ENCODE results near the gene OSBPL10. TPM values are rescaled to one million over a fixed set of nuclear protein-coding genes. Genes with fewer than 3 reads are reported as not detected.

OSBPL10 gene
- total RNA-seq, 1 donor from 2014 or later: 27.8 TPM

DNA sequence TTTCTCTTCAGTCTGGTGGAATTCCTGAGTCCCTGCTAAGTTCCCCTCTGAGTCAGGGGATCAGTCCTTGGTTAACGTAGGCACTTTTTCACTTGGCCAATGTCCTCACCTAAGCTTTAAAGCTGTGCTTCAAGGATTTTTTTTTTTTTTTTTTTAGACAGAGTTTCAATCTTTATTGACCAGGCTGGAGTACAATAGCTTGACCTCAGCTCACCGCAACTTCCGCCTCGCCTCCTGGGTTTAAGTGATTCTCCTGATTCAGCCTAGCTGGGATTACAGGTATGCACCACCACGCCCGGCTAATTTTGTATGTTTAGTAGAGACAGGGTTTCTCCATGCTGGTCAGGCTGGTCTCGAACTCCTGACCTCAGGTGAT lies 228.0 kb downstream of the OSBPL10 start:
- TF ChIP-seq, protein P1, sequence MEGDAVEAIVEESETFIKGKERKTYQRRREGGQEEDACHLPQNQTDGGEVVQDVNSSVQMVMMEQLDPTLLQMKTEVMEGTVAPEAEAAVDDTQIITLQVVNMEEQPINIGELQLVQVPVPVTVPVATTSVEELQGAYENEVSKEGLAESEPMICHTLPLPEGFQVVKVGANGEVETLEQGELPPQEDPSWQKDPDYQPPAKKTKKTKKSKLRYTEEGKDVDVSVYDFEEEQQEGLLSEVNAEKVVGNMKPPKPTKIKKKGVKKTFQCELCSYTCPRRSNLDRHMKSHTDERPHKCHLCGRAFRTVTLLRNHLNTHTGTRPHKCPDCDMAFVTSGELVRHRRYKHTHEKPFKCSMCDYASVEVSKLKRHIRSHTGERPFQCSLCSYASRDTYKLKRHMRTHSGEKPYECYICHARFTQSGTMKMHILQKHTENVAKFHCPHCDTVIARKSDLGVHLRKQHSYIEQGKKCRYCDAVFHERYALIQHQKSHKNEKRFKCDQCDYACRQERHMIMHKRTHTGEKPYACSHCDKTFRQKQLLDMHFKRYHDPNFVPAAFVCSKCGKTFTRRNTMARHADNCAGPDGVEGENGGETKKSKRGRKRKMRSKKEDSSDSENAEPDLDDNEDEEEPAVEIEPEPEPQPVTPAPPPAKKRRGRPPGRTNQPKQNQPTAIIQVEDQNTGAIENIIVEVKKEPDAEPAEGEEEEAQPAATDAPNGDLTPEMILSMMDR (IDR thresholded peaks at IDR 0.05; ENCODE audit: unreplicated experiment): no peak
- Mint-ChIP-seq H3K36me3 (peaks cover 6% of the 10 kb centered on the region), H3K4me3 (no peak overlapping the region), H3K27ac (no peak overlapping the region), H3K9me3 (peaks cover 7% of the 10 kb centered on the region), H3K27me3 (ENCODE audit: low read depth) (no peaks in the 10 kb centered on the region), H3K4me1 (peaks cover 66% of the 10 kb centered on the region)
- no peak for DNase-seq (ENCODE audit: low spot score in 2 of 2, unreplicated experiment in 2 of 2)

DNA sequence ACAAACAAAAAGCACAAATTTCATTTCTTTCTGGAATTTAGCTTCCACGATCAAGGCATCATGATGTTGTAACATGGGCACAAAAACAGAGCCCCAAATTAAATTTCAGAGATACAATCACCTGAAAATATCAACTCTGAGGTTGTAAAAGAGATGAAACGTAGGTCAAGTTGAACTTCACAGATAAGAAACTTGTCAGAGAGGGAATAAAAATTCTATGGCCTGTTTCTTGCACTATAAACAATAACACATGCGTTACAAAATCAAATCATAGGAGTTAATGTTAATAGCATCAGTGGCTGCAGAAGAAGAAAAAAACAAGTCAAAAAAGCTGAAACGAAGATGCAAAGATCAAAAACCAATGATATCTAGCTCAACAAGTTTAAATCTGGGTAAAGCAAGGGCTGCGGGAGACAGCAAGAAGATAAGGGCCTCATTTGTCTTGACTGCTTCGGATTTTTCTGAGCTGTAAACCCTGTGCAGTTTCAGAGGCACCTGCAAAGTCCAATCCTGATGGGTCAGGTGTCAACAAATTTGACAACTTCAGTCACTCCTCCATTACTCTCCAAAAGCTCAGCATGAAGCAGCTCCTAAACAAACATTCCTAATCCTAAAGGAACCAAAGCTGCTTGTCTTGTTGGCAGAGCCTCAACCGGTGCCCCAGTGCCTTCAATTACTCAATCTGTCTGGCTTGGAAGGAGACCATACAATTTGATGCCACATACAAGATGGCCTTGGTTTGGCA lies 228.6 kb downstream of the OSBPL10 start:
- peaks cover 68% of the 10 kb centered on the region for H3K4me1 Mint-ChIP-seq
- DNase-seq (ENCODE audit: low spot score in 2 of 2, unreplicated experiment in 2 of 2): no peak
- H3K27me3 Mint-ChIP-seq (ENCODE audit: low read depth): no peaks in the 10 kb centered on the region
- H3K36me3 Mint-ChIP-seq: peaks cover under 1% of the 10 kb centered on the region
- H3K9me3 Mint-ChIP-seq: peaks cover 2% of the 10 kb centered on the region
- TF ChIP-seq, protein P1 (IDR thresholded peaks at IDR 0.05; ENCODE audit: unreplicated experiment): no peak
- no peak overlapping the region for H3K4me3 Mint-ChIP-seq
- H3K27ac Mint-ChIP-seq: peak overlapping the region; percentile 68

DNA sequence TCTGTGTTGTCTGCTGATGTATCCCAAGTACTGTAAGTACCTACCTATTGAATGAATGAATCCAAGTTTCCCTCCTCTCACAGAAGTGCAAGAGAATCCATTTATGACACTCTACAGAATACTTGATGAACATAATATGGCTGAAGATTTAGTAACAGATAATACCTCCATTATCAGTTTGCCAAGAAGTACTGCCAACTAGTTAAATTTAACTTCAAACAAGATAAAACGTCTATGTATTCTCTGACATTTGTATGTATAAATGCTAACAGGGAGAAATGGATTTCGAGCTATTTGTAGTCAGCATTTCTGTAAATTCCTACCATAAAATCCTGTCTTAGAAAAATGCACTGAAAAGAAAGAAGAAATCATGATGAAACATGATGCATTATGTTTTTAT lies 230.7 kb downstream of the OSBPL10 start:
- TF ChIP-seq, protein P1 (IDR thresholded peaks at IDR 0.05; ENCODE audit: unreplicated experiment): no peak
- DNase-seq (ENCODE audit: low spot score in 2 of 2, unreplicated experiment in 2 of 2): no peak
- H3K27ac Mint-ChIP-seq: no peak overlapping the region
- no peaks in the 10 kb centered on the region for H3K9me3 Mint-ChIP-seq
- H3K4me1 Mint-ChIP-seq: peaks cover 66% of the 10 kb centered on the region
- H3K27me3 Mint-ChIP-seq (ENCODE audit: low read depth): no peaks in the 10 kb centered on the region
- no peaks in the 10 kb centered on the region for H3K36me3 Mint-ChIP-seq
- H3K4me3 Mint-ChIP-seq: no peak overlapping the region

DNA sequence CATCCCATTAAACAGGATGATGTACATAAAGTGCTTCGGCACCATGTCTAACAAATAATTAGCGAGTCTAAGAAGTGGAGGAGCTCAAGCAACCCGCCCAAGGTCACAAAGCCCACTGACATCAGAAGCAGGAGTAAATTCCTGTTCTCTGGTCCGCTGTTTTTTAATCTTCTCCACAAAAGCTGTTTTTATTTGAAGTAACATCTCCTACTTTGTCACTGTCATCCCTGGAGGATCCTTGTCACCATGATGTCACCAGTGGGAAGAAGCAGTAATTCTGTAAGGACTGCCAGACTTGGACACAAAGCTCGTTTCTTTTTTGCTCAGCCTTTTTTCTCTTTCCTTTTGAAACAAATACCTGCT lies 232.1 kb downstream of the OSBPL10 start:
- Mint-ChIP-seq H3K9me3 (no peaks in the 10 kb centered on the region), H3K27ac (peak overlapping the region; percentile 78), H3K27me3 (ENCODE audit: low read depth) (no peaks in the 10 kb centered on the region), H3K36me3 (no peaks in the 10 kb centered on the region), H3K4me3 (peak overlapping the region; percentile 18), H3K4me1 (peaks cover 59% of the 10 kb centered on the region)
- TF ChIP-seq, protein P1 (IDR thresholded peaks at IDR 0.05; ENCODE audit: unreplicated experiment): no peak
- DNase-seq (ENCODE audit: low spot score in 2 of 2, unreplicated experiment in 2 of 2): no peak

DNA sequence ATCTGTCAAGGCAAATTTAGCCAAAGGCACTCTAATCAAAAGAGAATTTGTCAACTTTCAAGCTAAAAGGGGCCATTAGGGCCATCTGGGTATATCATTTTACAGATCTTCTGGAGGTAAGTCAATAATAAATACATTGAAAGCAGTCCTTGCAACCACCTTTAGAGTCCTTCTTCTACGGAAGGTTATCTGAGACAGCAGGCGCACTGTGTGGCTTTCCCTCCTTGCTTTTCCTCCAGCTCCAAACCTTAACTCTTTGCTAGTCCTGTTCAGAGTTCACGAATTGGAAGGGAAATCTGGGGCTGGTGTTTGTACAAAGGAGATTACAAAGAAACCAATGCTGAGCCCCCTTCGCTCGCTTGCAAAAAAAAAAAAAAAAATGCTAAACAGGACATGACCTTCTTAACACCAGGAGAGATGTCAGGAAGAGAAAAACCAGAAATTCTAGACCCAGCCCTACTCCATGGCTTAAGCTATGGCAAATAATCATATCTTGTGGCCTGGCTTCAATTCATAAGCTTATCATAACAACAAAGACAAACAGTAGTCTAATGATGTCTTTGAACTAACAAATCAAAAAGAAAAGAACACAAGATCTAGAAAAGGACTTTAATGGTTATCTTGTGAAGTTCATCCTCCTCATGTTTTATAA lies 232.7 kb downstream of the OSBPL10 start:
- H3K27me3 Mint-ChIP-seq (ENCODE audit: low read depth): no peaks in the 10 kb centered on the region
- no peak for DNase-seq (ENCODE audit: low spot score in 2 of 2, unreplicated experiment in 2 of 2)
- peaks cover 55% of the 10 kb centered on the region for H3K4me1 Mint-ChIP-seq
- H3K9me3 Mint-ChIP-seq: no peaks in the 10 kb centered on the region
- TF ChIP-seq, protein P1 (IDR thresholded peaks at IDR 0.05; ENCODE audit: unreplicated experiment): no peak
- H3K4me3 Mint-ChIP-seq: peak overlapping the region; percentile 30
- H3K36me3 Mint-ChIP-seq: no peaks in the 10 kb centered on the region
- H3K27ac Mint-ChIP-seq: peak overlapping the region; percentile 78

Data from mesothelial cell of epicardium (in vitro differentiated cells).